NCI-H748 (cell line): ENCODE data around the gene ATAT1.

ENCODE experiments used
- DNase-seq: peaks from one replicate; lab custom pipeline; 2025; ENCODE audit not compliant: unreplicated experiment; lab: John Stamatoyannopoulos, UW

Gene ATAT1

GRCh38 chr6:30626484-30627366, at the start of gene ATAT1:
Gene ATAT1 (plus strand): TSS chr6:30626874.
- peak; percentile 93 for DNase-seq

DNA sequence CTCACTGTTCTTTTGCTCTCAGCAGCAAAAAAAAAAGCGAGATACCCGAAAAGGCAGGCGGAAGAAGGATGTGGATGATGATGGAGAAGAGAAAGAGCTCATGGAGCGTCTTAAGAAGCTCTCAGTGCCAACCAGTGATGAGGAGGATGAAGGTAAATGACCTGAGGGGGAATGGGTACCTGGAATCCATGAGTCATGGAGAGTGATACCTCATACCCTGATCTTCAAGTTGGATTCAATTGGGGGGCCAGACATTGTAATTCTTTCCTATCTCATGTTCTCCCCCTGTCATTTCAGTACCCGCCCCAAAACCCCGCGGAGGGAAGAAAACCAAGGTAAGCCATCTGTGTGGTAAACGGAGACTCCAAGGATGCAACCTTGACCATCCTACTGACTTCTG, 48.6 kb upstream of the ATAT1 start:
- no peak for DNase-seq

DNA sequence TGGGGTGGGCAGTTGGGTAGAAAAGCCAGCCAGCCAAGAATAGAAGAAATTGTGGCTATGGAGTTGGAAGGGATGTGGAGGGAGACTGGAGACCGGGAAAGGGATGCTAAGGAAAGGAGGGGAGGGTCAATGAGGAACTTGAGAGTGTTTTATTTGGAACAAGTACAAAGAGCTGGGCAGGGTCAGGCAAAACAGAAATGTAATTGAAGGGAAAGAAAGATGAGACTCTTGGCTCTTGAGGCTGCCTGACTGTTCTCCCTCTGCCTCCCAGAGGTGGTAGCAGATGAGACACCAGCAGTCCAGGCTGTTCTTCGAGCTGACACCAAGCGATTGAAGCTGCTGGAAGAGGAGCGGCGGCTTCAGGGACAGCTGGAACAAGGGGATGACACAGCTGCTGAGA, 42.8 kb upstream of the ATAT1 start:
- no peak for DNase-seq

DNA sequence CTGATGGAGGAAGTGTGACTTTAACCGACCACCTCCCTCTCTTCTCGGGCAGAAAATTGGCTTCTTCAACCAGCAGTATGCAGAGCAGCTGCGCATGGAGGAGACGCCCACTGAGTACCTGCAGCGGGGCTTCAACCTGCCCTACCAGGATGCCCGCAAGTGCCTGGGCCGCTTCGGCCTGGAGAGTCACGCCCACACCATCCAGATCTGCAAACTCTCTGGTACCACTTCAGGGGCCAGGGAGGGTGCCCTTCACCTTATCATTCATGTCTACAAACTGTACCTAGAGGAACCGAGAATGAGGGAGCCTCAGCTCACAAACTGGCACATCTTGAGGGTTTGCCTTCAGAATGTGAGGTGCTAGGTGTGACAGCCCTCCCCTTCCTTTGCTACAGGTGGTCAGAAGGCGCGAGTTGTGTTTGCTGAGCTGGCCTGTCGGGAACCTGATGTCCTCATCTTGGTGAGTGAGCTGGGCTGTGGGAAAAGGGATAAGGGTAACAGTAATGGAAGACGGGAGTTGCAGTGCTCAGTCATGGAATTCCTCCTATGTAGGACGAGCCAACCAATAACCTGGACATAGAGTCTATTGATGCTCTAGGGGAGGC, 36.8 kb upstream of the ATAT1 start:
- no peak for DNase-seq

DNA sequence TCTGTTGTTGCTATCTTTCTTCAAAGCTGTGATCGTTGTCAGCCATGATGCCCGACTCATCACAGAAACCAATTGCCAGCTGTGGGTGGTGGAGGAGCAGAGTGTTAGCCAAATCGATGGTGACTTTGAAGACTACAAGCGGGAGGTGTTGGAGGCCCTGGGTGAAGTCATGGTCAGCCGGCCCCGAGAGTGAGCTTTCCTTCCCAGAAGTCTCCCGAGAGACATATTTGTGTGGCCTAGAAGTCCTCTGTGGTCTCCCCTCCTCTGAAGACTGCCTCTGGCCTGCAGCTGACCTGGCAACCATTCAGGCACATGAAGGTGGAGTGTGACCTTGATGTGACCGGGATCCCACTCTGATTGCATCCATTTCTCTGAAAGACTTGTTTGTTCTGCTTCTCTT, 36.2 kb upstream of the ATAT1 start:
- no peak for DNase-seq

DNA sequence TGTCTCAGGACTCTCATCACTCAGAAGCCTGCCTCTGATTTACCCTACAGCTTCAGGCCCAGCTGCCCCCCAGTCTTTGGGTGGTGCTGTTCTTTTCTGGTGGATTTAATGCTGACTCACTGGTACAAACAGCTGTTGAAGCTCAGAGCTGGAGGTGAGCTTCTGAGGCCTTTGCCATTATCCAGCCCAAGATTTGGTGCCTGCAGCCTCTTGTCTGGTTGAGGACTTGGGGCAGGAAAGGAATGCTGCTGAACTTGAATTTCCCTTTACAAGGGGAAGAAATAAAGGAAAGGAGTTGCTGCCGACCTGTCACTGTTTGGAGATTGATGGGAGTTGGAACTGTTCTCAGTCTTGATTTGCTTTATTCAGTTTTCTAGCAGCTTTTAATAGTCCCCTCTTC, 35.7 kb upstream of the ATAT1 start:
- no peak for DNase-seq

DNA sequence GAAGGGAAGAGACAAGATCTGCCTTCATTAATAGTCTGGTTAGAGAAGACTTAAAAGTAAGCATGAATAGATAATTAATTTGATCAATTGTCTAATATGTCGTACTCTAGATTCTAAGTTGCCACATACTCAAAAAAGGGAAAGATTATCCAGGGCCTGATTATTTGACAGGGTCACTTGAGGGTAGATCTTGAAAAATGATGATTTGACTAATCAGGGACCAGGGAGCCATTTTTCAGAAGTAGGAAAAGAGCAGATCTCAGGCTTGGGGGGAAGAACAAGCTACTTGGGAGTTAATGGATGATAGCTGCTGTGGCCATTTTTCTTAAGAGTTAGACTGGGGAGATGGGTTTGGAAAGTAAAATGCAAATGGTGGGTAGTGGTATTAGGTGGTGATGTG, 34.4 kb upstream of the ATAT1 start:
- no peak for DNase-seq

DNA sequence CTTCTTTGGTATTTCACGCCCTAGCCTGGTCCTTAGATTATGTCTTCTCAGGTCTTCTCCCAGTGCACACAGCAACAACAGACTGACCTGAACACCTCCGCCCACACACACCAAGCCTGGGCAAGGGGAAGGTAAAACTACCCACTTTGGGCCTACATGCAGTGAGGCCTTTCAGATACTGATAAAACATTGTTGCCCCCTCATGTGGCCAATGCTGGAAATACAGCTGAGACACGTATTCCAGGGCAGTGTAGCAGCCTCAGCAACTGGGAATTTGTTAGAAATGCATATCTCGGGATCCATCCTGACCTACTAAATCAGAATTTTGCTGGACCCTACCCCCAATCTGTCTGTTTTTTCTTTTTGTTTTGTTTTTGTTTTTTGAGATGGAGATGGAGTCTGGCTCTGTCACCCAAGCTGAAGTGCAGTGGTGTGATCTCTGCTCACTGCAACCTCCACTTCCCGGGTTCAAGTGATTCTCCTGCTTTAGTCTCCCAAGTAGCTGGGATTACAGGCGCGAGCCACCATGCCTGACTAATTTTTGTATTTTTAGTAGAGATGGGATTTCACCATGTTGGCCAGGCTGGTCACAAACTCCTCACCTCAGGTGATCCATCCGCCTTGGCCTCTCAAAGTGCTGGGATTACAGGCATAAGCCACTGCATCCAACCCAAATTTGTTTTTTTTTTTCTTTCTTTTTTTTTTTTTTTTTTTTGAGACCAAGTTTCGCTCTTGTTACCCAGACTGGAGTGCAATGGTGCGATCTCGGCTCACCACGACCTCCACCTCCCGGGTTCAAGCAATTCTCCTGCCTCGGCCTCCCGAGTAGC, 29.1 kb upstream of the ATAT1 start:
- DNase-seq: peak; percentile 78

- DNase-seq: no peak
Measured at GRCh38 chr6:30598912-30599624, 27.6 kb upstream of the ATAT1 start.

DNA sequence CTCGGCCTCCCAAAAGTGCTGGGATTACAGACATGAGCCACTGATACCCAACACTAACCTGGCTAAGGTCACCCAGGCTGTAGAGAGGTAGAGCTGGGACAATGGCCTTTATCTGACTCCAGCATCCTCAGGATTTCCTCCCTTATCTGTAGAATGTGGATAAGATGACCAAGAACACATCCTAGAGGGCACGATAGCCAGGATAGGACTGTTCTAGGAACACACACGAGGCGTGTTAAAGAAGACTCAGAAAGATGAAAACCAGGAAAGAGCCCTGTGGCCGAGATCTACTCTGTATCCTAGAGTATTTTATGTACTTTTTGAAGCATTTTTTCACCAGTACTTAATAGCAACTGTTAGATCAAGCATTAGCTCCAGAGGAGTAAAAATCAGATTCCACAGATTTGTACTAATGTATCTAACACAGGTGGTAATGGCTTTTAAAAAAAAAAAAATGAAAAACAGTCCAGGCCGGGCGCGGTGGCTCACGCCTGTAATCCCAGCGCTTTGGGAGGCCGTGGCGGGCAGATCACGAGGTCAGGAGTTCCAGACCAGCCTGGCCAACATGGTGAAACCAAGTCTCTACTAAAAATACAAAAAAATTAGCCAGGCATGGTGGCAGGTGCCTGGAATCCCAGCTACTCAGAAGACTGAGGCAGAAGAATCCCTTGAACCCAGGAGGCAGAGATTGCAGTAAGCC, 26.9 kb upstream of the ATAT1 start:
- no peak for DNase-seq

GRCh38 chr6:30600451-30600961, 26.2 kb upstream of the ATAT1 start:
- DNase-seq: peak; percentile 25

- DNase-seq: no peak
Measured at GRCh38 chr6:30601436-30601814, 25.2 kb upstream of the ATAT1 start.

DNA sequence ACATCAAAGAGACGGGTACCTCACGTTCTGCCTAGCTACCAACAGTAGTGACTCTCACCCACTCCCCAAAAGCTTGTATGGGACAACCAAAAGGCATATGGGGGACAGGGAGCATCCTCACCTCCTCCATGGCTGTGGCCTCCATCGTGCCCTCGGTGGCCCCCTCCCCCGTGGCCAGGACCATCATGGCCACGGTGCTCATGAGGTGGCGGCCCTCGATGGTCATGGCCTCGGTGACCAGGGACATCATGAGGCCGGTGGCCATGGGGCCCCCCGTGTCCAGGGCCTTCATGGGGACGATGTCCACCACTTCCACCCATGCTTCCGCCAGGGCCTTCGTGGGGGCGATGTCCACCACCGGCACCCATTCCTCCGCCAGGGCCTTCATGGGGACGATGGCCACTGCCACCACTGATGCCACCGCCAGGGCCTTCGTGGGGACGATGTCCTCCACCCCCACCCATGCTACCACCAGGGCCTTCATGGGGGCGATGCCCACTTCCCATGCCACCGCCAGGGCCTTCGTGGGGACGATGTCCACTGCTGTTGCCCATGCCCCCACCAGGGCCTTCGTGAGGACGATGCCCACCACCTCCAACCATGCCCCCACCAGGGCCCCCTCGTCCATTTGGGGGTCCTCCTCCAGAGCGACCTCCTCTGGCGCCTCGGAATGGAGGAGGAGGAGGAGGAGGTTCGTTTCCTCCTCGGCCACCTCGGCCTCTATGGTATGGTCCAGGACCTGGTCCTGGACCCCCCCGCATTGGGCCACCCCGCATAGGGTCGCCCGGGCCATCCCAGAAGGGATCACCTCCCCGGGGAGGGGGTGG, 24.6 kb upstream of the ATAT1 start:
- no peak for DNase-seq

DNA sequence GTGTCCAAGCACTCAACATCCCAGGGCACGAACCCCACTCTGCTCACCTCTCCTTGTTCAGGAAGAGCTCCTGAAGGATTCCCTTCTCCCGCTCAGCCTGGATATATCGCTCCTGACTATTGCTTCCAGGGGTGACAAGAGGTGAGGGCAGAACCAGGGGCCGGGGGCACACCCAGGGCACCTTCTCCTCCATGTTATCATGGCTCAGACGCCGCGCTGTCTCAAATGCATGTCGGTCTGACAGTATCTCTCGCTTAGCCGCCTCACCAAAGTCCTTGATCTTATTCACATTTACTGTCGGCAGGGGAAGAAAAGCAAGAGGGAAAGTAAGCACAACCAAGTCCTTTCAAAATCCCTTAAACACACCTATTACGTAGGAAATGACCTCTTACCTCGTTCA, 22.7 kb upstream of the ATAT1 start:
- DNase-seq: no peak

GRCh38 chr6:30610065-30610464, 16.6 kb upstream of the ATAT1 start:
- no peak for DNase-seq

- no peak for DNase-seq
Measured at GRCh38 chr6:30611150-30611855, 15.4 kb upstream of the ATAT1 start.

DNA sequence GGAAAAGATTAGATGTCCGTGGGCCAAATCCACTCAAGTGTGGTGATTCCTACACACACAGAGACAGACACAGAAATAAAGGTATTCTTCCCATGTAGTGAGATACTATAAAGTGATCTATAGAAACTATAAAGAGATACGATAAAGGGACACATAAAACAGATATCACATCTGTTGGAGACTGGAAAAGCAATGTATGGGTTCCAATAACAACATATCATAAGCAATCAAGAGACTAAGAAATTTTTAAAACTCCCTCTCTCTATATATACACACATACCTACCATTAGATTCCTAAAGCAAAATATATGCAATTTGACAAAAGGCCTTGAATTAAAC, 14.8 kb upstream of the ATAT1 start:
- DNase-seq: no peak

- DNase-seq: peak; percentile 24
Measured at GRCh38 chr6:30612213-30612612, 14.5 kb upstream of the ATAT1 start.

DNA sequence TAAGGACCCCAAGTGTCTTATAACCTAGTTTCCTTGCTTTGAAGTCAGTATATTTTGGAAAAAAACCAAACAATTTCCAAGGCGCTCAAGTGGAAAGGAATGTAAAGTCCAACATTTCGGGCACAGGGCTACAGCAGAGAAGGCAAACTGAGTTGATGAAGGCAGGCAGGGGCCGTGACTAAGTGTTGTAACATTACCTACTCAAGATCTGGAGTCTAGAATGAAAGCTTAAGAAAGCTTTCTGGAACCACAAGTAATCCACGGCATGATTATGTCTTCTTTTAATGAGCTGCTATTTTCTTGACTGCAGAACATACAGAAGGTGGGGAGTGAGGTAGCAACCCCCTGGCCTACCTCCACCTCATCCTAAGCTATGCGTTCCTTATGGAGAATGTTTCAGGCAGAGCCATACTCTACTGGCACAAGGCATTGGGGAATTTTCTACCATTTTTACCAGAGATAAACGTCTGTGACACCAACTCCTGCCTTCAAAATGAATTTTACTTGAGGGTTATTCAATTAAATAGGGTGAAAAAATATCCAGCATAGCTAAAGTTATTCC, 13.9 kb upstream of the ATAT1 start:
- no peak for DNase-seq
